Transverse colon (tissue), 4 donors: ENCODE measurements around the gene OSBPL7.

Experiments
- CTCF ChIP-seq, 5 experiments: fragments of 200-600 bp in 3 of 5; fragments of 450-650 bp in 2 of 5; sonication (generic) in 3 of 5; IDR thresholded peaks; 1 replicate in 2 of 5; 2 replicates in 3 of 5; pipeline ENCODE4 v1.5.1; 2016 to 2017; ENCODE audit warnings: antibody characterized with exemption in 5 of 5, inconsistent platforms in 3 of 5, mild to moderate bottlenecking in 2 of 5, moderate library complexity in 1 of 5
- EP300 ChIP-seq: sonication (generic); formaldehyde crosslinking; IDR thresholded peaks from one replicate; pipeline ENCODE4 v1.6.1; 2017; ENCODE audit warnings: antibody characterized with exemption, low read depth
- POLR2A ChIP-seq: fragments of 450-650 bp; IDR thresholded peaks from one replicate; pipeline ENCODE4 v1.6.1; 2016; ENCODE audit warnings: antibody characterized with exemption, mild to moderate bottlenecking, moderate library complexity
- POLR2AphosphoS5 ChIP-seq, 3 donors: sonication (generic); formaldehyde crosslinking; IDR thresholded peaks; one replicate each; pipeline ENCODE4 v1.6.1; 2016; ENCODE audit warnings: antibody characterized with exemption in 3 of 3

- TF ChIP-seq CTCF (IDR thresholded peaks at IDR 0.05) = no peak
- no peak for TF ChIP-seq POLR2A
- no peak for TF ChIP-seq POLR2AphosphoS5 (IDR thresholded peaks at IDR 0.05)
- no peak for TF ChIP-seq EP300
Measured at GRCh38 chr17:47871048-47871447, 49.5 kb upstream of the OSBPL7 start.
